A673 (cell line): Measurements from ENCODE around the gene TERT. TPM values are rescaled to one million over a fixed set of nuclear protein-coding genes. Genes with fewer than 3 reads are reported as not detected.

ENCODE experiments used
- BruUV-seq: library from RNA; stranded (reverse); fragments of 400-500 nt; replicated peaks from 2 replicates; lab custom pipeline; 2021; lab: Mats Ljungman, UMichigan
- CTCF ChIA-PET: fragments of 300-600 bp; sonication (Branson Sonifier 250); formaldehyde crosslinking; loops from one replicate; lab custom pipeline; 2022; ENCODE audit warnings: antibody characterized with exemption; lab: Charles Lee
- POLR2A ChIA-PET: fragments of 300-600 bp; sonication (Branson Sonifier 250); formaldehyde crosslinking; loops from one replicate; lab custom pipeline; 2022; ENCODE audit warnings: antibody characterized with exemption; ENCODE audit not compliant: low non-redundant PET; lab: Charles Lee
- DNase-seq: peaks from one replicate; pipeline ENCODE4 v3.0.0-alpha.2; 2015; ENCODE audit warnings: low spot score
- H3K27ac ChIP-seq: fragments of 200-600 bp; sonication (generic); 2 replicates; pipeline ENCODE4 v1.5.1; 2016; ENCODE audit warnings: mixed run types, low read depth, mild to moderate bottlenecking, mixed read lengths, antibody characterized with exemption, low read length; ENCODE audit not compliant: poor library complexity, severe bottlenecking
- H3K27me3 ChIP-seq: fragments of 200-600 bp; sonication (generic); replicated peaks from 2 replicates; pipeline ENCODE4 v1.6.1; 2017; ENCODE audit warnings: mixed run types, low read depth, mild to moderate bottlenecking, mixed read lengths, antibody characterized with exemption, low read length; ENCODE audit not compliant: insufficient read depth, poor library complexity
- H3K36me3 ChIP-seq: fragments of 200-600 bp; sonication (generic); 2 replicates; pipeline ENCODE4 v1.6.1; 2016; ENCODE audit warnings: mixed run types, mild to moderate bottlenecking, mixed read lengths, antibody characterized with exemption, low read length; ENCODE audit not compliant: insufficient read depth, poor library complexity, severe bottlenecking
- H3K4me1 ChIP-seq: fragments of 200-600 bp; sonication (generic); 2 replicates; pipeline ENCODE4 v1.6.1; 2017; ENCODE audit warnings: mixed run types, mild to moderate bottlenecking, mixed read lengths, antibody characterized with exemption, low read length; ENCODE audit not compliant: insufficient read depth, poor library complexity, severe bottlenecking
- H3K4me3 ChIP-seq: fragments of 200-600 bp; sonication (generic); 2 replicates; pipeline ENCODE4 v1.5.1; 2016; ENCODE audit warnings: low read depth, mixed run types, mild to moderate bottlenecking, mixed read lengths, low read length; ENCODE audit not compliant: poor library complexity, severe bottlenecking
- H3K9me3 ChIP-seq: fragments of 200-600 bp; sonication (generic); 2 replicates; pipeline ENCODE4 v1.6.1; 2016; ENCODE audit warnings: mixed run types, low read depth, mild to moderate bottlenecking, mixed read lengths, antibody characterized with exemption, low read length; ENCODE audit not compliant: poor library complexity, severe bottlenecking
- EZH2 ChIP-seq: fragments of 200-600 bp; sonication (generic); IDR thresholded peaks from 2 replicates; pipeline ENCODE4 v1.6.1; 2017; ENCODE audit warnings: borderline replicate concordance, low read depth, mild to moderate bottlenecking, mixed read lengths, antibody characterized with exemption, low read length; ENCODE audit not compliant: poor library complexity, severe bottlenecking
- intact Hi-C: fragments of 100-400 bp; cut with micrococcal nuclease; formaldehyde crosslinking; loops from one replicate; pipeline ENCODE4 v1.10.0; 2022; ENCODE audit not compliant: unreplicated experiment
- total RNA-seq: library from RNA; stranded (reverse); gene quantifications from 2 replicates; pipeline ENCODE4 v1.2.3, GENCODE V29; 2021
- TF ChIP-seq, protein P1 (sequence below): fragments of 300-800, 200-600 bp; sonication (generic); conservative IDR thresholded peaks from 2 replicates; pipeline ENCODE4 v1.5.1; 2017; ENCODE audit warnings: low read depth, mild to moderate bottlenecking, antibody characterized with exemption, low read length, moderate library complexity, mixed read lengths

The TERT gene
- total RNA-seq, 1 experiment from 2014 or later: 14.2 TPM

DNA sequence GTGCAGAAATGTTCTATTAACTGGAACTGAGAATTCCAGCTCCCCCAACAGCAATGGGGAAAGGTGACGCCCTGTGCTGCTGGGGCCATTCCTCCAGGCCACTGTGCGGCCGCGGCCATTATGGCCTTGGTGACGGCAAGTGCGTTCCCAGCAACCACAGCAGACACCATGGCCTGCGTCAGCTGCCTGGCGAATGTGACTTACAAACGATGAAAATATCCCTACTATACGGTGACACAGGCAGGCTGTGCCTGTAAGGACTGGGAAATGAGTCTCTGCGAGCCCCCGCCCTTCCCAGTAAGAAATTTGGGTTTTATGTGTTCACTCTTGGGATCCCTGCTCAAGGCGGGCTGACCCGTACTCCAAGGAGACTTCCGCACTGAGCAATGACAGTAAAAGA, 29.4 kb upstream of the TERT start:
- no TSS peak for BruUV-seq
- POLR2A ChIA-PET: no interaction called here
- H3K27me3 ChIP-seq: no peaks in the 10 kb centered on the region
- no peak overlapping the region for H3K27ac ChIP-seq
- CTCF ChIA-PET: no interaction called here
- H3K36me3 ChIP-seq: peaks cover 53% of the 10 kb centered on the region
- H3K9me3 ChIP-seq: no peaks in the 10 kb centered on the region
- no peak for TF ChIP-seq EZH2
- H3K4me1 ChIP-seq: peaks cover 7% of the 10 kb centered on the region
- intact Hi-C loops: no loop called here
- H3K4me3 ChIP-seq: no peak overlapping the region
- no peak for DNase-seq

DNA sequence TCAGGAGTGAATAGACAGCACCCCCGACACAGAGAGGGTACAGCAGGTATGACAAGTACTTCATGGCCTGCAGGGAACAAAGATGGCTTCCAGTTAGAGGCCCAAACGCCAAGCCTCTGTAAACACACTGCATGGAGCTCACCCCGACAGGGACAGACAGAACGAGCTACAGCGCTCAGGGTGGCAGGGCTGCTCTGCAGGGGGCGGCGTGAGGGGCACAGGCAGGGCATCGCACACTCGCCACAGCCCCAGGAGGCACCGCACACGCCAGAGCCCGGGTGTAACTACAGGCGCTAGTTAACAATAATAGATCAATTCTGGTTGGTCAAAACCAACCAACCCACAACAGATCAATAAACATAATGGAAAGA, 28.9 kb upstream of the TERT start:
- intact Hi-C loops: no loop called here
- no TSS peak for BruUV-seq
- no peak overlapping the region for H3K4me3 ChIP-seq
- TF ChIP-seq EZH2: no peak
- H3K27me3 ChIP-seq: no peaks in the 10 kb centered on the region
- CTCF ChIA-PET: no interaction called here
- H3K36me3 ChIP-seq: peaks cover 56% of the 10 kb centered on the region
- POLR2A ChIA-PET: no interaction called here
- H3K4me1 ChIP-seq: peaks cover 7% of the 10 kb centered on the region
- DNase-seq: no peak
- H3K9me3 ChIP-seq: no peaks in the 10 kb centered on the region
- H3K27ac ChIP-seq: no peak overlapping the region

DNA sequence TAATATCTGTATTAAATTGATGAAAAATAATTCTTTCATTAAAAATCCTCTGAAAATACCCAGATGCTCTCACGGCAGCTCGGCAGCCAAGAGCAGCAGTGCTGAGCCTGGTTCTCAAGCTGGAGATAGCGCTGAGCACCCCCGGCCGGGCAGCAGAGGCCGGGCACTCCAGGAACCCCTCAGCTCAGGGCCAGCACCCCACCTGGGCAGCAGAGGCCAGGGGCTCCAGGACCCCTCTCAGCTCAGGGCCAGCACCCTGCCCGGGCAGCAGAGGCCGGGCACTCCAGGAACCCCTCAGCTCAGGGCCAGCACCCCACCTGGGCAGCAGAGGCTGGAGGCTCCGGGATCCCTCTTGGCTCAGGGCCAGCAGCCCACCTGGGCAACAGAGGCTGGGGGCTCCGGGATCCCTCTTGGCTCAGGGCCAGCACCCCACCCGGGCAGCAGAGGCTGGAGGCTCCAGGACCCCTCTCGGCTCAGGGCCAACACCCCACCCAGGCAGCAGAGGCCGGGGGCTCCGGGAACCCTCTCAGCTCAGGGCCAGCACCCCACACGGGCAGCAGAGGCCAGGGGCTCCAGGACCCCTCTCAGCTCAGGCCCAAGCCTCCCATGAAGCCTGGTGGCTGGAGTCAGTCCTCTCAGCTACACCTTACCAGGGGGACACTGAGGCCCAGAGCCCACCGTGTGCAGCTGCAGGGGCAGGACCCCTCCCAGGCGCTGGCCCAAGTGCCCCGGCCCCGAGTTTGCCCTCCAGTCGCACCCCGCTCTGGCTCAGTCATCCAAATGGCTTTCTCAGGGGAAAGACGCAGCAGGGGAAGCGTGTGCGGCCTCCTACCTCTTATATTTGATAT, 28.3 kb upstream of the TERT start:
- Histone ChIP-seq H3K4me3 (no peak overlapping the region), H3K4me1 (peaks cover 3% of the 10 kb centered on the region), H3K9me3 (no peaks in the 10 kb centered on the region), H3K36me3 (peaks cover 59% of the 10 kb centered on the region), H3K27ac (no peak overlapping the region), H3K27me3 (no peaks in the 10 kb centered on the region)
- no TSS peak for BruUV-seq
- ChIA-PET CTCF (no interaction called here), POLR2A (no interaction called here)
- intact Hi-C loops: no loop called here
- DNase-seq: no peak
- TF ChIP-seq EZH2: no peak
- TF ChIP-seq, protein P1, sequence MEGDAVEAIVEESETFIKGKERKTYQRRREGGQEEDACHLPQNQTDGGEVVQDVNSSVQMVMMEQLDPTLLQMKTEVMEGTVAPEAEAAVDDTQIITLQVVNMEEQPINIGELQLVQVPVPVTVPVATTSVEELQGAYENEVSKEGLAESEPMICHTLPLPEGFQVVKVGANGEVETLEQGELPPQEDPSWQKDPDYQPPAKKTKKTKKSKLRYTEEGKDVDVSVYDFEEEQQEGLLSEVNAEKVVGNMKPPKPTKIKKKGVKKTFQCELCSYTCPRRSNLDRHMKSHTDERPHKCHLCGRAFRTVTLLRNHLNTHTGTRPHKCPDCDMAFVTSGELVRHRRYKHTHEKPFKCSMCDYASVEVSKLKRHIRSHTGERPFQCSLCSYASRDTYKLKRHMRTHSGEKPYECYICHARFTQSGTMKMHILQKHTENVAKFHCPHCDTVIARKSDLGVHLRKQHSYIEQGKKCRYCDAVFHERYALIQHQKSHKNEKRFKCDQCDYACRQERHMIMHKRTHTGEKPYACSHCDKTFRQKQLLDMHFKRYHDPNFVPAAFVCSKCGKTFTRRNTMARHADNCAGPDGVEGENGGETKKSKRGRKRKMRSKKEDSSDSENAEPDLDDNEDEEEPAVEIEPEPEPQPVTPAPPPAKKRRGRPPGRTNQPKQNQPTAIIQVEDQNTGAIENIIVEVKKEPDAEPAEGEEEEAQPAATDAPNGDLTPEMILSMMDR: no peak

DNA sequence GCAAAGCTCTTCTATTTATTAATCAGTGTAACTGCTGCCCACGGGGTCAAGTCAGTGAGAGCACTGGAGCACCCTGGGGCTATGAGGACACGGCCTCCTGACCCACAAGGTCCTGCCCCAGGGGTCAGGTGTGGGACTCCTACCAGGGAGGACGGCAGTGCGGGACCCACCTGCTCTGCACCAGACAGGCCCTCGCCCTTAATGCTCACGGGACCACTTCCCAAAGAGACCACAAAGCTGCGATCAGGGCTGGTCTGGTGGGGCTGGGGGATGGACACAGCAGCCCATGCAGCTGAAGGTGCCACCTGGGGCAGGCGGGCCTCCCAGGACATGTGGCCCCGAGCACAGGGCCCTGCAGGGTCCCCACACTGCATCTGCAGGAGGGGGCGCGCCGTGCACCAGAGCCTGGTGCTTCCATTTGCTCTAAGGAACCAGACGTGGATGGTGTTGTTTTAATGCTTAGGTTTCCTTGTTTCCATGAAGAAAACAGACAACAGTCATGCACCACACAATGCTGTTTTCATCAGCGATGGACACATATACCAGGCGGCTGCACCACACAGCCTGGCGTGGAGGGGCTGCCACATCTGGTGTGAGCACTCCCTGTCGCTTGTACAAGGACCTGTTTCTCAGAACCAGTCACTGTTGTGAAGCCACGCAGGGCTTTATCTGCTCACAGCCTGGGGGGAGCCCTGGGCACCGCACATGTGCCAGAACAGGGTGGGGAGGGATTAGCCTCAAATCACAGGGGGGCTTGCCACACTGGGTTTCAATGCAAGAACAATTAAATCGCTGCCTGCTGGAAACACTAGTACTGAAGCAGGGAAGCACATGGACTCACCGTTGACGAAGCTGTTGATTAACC, 27.4 kb upstream of the TERT start:
- Histone ChIP-seq H3K27ac (no peak overlapping the region), H3K27me3 (no peaks in the 10 kb centered on the region), H3K4me3 (no peak overlapping the region), H3K36me3 (peaks cover 63% of the 10 kb centered on the region), H3K4me1 (peaks cover 3% of the 10 kb centered on the region), H3K9me3 (no peaks in the 10 kb centered on the region)
- intact Hi-C loops: no loop called here
- no peak for TF ChIP-seq EZH2
- TF ChIP-seq, protein P1: no peak
- ChIA-PET POLR2A (interaction anchor here (0.6 kb wide), 1 partner anchor 18 kb away, joined by 3 read pairs; no protein-coding TSS in a partner anchor), CTCF (no interaction called here)
- DNase-seq: no peak
- BruUV-seq: no TSS peak
